HCEC 1CT (cell line): Measurements from ENCODE around the gene RFX6.

Experiments
- DNase-seq: peaks from one replicate; pipeline ENCODE4 v3.0.0-alpha.2; 2017

RFX6 gene

DNA sequence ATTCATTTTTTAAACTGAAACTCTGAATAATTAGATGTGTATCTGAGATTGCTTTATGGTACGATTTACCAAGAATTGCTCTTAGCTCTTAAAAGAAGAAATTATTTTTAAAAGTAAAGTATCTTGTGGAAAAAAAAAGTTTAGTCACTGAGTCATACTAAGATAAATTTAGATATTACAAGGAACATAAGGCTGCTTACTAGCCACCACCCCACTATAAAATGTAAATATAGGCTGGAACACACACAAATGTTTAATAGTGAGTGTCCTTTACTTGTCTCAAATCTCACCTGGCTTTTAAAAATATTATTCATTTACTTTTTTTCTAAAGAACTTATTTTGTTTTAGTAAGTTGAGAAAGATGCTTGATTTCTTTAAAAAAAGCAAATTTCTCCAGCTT is 17.6 kb downstream of the RFX6 start:
- DNase-seq = no peak

DNA sequence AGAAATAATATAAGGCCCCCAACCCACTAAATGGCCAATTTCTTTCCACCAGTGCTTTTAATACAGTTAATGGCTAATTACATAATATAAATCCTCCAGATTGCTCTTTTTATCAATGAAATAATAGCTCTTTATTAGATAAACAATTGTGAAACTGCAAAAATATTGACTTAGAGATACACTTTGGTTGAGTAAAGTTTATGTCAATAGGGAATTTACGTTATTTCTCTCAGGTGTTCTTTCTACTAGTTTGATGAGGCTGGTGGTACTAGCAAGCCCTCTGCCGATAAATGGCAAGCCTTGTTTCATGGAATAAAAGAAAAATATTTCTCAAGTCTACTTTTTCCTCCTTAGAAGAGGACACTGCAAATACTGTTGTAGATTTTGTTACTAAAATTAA is 18.9 kb downstream of the RFX6 start:
- no peak for DNase-seq

DNA sequence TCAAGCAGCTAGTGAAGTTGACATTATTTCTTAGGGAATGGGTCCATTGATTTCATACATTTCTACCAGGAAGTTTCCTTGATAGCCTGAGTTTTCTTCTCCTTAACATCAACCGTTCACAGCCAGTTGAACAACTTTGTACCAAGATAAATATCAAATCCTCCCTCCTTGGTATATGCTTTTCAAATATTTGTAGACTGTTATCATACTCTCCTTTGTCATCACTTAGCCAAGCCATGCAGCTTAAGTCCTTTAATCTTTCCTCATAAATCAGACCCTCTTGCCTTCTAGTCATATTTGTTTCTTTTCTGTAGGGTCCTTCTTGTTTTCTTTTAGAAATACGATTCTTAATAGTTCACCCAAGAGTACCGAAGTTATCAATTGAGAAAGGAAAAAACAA is 25.6 kb downstream of the RFX6 start:
- DNase-seq = no peak

DNA sequence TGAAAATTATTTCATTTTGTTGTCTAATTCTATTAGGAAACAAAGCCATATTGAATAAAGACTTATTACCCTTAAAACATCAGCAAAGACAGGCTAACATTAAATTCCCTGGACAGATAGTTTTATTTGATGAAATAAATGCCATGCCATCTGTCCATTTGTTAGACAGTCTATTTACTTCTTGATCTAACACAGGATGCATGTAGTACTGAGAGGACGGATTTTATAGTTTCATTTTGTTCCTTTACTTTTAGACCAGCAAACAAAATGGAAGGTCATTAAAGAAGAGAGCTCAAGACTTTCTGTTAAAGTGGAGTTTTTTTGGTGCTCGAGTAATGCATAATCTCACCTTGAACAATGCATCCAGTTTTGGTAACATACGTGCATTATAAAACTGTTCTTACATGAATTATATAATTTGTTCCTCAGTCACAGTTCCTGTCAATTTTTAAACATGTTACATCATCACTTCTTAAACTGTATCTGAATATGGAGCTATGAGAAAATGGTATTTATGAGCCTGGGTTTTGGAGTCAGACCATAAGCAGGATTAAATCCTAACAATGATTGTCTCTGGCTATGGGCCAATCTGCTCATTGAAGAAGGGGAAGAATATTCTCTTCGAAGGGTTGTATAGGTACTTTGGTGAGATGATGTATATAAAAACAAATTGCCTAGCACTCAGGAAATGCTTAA is 46.0 kb downstream of the RFX6 start:
- no peak for DNase-seq

DNA sequence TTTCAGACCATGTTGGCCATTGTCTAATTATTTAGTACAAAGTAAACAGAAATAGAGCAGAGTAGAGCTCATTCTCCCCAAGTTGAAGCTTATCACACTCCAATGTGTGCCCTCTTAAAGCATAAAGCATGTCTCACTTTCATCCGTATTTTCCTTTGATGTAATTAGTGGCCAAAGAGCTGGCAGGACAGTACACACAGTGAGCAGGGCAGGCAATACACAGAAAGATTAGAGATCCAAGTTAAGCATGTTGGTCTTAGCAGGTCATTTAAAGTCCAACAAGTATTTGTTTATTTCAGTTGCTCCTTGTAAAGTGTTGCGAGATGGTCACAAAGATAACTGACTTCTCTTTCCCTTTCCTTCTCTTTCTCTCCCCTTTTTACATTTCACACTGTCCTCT is 47.2 kb downstream of the RFX6 start:
- no peak for DNase-seq

DNA sequence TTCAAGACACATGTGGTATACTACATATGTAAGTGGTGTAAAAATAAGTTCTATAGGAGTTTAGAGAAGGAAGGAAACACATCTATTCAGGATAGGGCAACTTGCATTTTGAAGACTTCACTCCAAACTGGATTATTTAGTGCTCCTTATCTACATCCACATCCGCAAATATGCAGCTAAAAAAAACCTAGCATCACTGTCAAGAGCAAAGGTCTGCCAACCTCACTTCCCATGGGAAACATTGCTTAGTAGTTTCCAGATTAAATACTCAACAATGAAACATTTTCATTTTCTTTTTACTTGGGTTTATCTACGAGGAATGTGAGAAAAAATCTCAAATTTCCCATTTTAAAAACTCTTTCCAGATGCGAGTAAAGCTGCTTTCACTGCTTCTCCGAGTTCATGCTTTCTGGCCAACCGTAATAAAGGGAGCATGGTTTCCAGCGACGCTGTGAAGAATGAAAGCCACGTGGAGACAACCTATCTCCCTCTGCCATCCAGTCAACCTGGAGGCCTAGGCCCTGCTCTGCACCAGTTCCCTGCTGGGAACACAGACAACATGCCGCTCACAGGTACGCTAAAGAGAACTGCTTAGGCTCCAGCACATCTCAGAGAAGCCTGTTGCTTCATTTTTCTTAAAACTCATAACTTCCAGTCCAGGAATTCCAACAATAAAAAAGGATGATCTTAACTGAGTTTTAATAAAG is 48.2 kb downstream of the RFX6 start:
- no peak for DNase-seq

DNA sequence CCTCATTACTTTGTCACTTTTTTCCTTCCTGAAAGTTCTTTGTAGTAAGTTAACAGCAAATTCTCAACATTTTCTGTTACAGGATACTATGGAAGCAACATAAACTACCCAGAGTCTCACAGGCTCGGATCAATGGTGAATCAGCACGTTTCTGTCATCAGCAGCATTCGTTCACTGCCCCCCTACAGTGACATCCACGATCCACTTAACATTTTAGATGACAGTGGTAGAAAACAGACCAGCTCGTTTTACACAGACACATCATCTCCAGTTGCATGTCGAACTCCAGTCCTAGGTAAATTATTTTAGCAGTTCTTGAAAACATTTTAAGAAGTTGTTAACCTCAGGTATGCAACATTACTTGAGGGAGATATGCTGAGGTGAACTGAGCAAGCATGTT is 51.6 kb downstream of the RFX6 start:
- no peak for DNase-seq

DNA sequence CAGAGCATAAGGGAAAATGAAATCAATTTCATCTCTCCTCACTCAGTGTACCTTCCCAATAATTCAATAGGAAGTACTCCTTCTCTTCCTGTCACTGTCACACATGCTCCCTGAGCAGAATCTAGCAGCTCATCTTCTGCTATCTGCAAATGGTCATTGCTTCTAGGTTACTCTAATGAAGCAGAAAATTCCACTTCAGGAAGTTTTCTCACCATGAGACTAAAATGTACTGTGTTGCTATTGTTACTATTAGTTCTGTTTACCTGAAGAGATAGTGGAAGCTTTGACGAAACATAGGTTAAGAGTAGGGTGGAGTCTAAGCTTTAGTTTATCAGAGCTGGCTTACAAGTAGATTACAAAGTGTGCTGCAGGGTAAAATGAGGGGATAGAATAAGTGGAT is 52.8 kb downstream of the RFX6 start:
- no peak for DNase-seq

DNA sequence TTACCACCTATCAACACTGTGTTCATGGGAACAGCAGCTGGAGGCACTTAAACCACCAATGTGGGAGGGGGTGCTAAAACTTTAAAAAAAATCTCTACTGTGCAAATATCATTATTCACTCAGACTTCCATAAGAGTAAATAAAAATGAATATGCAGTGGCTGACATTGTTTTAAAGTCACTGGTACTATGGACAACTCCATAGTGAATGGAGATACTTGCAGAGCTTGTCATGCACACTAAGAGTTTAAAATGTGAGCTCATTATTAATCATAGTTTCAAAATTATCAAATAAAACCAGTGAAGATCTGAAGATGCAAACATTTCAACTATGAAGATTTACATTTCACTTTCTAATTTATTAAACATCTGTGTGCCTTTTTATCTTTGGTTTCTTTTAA is 54.4 kb downstream of the RFX6 start:
- DNase-seq = no peak

DNA sequence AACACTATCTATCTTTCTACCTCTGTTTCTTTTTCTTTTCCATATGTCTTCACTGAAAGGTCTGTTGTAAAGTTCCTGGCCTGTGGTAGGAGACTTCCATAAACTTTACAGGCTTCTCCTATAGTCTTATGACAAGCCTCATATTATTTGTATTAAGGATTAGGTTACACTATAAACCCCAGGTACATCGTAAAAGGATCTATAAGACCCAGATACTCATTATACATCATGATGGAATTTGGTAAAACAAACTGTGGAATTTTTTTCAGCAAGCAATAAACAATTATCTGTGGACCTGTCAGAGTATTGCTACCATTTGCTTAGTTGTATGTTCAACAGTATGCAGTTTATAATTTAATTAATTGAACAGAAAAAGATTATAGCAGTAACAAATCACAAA is 55.5 kb downstream of the RFX6 start:
- DNase-seq = no peak

DNA sequence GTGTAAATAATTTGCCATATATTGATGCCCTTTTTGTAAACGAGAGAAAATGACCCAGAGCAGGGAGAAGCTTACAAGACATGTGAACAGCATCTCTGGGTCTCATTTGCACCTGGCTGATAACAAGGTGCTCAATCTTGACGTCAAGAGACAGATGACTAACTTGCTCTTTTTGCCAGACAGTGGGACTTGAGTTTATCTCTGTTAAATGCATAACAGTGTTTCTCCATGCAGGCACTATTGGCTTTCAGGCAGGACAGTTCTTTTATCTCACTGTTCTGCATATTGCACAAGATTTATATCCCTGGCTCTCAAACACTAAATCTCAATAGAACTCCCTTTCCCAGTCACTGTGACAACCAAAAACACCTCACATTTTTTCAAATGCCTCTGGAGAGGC is 56.4 kb downstream of the RFX6 start:
- no peak for DNase-seq

DNA sequence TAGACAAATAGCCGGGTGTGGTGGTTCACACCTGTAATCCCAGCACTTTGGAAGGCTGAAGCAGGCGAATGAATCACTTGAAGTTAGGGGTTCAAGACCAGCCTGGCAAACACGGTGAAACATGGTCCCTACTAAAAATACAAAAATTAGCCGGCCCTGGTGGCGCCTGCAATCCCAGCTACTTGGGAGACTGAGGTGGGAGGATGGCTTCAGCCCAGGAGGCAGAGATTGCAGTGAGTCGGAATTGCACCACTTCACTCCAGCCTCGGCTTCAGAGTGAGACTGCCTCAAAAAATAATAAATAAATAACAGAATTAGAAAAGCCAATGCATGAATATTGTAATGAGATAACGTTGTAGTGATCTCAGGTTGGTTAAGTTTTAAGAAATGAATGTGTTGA is 61.3 kb downstream of the RFX6 start:
- no peak for DNase-seq

DNA sequence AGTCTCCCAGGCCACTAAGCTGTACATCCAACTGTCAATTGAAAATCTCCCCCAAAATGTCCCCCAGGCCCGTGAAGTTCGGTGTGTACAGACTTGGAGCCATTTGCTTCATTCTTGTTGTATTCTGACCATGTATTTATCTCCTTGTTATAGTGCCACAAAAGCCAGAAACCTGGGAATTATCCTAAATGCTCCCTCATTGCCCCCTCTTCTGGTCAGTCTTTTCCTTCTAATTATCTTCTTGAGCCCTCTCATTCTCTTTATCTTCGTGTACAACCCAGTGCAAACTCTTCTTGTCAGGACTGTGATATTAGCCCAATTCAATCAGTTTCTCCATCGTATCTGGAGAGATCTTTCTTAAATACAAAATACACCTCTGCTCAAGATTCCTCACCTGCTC is 64.7 kb downstream of the RFX6 start:
- no peak for DNase-seq

DNA sequence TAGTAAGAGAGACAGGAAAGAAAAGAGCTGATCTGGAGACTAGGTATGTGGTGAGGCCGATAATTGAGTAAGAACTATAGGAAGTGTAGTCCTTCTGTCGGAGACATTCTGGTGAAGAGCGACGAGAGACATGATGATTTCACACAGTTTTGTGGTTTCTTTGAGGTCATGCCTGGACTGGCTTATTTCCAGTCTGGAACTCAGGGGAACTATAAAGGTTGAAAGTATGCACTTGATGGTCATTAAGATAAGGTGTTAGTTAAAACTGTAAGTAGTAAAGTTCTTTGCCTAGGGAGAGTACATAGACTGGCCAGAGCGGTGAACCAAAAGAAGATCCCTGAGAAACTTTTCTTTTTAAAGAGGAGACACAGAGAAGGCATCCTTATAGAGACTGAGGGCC is 68.8 kb downstream of the RFX6 start:
- DNase-seq = no peak

DNA sequence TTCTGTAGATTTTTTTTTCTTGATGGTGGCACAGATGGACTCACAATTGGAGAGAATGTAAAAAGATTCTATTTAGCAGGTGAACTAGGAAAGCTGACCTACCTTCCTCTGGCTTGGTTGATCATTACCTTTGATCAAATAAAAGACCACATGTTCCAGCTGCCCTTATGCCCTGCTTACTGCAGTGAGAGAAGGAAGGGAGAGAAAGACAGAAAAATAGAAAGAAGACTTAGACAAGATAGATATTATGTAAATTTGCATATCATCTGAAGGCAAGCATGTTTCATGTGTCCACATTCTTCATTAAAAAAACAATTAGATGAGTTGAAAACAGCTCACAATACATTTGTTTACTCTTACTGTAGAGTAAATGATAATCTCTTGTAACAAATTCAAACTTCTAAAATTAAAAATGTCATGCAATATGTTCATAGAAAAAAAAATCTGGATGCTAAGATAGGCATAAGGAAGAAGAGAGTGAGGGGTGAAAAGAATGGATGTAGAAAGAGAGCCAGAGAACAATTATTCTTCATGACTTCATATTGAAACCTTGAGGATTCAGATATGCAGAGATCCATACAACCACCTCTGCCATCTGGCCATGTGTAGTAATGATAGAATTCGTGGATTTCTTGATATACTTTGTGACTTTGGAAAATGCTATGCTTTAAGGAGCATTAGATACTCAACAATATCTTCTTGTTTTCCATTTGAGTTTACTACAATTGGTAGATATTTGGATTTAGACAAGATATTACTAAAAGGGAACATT is 71.7 kb downstream of the RFX6 start:
- DNase-seq = no peak

DNA sequence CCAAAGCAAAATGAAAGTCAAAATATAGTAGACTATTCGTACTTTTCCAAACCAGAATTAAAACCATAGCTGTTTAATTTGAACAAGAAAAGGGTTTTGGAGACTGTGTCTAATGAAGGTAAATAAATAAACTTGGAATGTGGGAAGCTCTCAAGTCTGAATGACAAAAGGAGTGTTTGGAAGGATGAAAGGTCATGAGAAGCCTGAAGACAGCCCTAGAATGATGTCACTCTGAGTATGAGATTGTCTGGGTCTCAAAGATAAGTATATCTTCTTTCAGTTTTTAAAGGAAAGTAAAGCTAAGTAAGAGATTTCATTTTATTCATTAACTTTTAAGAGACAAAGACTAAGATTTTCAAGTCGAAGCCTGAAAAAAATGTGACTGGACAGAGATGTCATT is 72.9 kb downstream of the RFX6 start:
- DNase-seq = no peak

DNA sequence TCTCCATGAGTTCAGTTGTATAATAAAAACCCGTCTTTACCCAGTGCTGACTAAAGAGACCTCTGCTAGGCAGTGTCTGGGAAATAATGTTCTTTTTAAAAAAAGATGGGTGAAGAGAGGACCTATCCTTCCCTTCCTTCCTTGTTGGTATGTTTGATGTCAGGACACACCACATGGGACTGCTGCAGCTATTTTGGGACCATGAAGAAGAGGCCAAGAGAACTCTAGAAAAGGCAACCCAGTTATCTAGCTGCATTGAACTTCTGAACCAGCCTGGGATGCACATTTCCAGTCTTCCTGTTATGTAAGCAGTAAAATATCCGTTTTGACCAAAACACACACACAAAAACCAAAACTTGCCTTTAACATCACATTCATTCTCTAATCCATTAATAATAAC is 77.3 kb downstream of the RFX6 start:
- DNase-seq = no peak

DNA sequence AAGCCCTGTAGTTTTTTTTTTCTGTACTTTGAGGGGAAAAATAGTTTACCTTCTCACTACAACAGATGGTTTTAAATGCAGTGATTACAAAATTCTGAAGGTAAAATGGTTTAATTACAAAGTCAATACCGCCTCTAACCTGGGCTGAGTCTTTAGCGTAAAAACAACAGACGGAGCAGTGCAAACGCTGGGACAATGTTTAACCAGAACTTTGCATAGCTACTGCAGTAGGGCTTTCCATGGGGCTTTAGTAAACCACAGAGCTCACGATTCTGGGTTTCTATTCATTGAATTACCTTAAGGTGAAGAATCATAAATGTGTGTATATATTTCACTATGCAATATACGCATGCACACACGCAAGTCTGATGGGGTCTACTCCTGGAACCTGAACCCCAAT is 77.9 kb downstream of the RFX6 start:
- DNase-seq = no peak

DNA sequence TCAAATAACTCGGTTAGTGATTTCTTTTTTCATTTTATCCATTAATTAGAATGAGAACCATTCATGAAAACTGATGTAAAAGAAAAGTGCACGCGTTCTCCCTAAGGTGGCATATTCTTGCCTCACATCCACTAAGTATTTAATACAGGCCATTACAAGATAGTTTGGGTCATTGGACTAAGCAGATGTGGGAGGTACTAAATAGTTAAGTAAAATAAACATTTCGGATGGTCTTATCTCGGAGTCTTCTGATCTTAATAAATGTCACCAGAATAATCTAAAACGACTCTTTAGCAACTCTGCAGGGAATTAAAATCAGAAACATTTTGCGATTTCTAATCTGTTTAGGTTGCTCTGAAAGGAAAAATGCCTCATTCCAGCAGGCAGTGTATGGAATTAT is 78.7 kb downstream of the RFX6 start:
- no peak for DNase-seq

DNA sequence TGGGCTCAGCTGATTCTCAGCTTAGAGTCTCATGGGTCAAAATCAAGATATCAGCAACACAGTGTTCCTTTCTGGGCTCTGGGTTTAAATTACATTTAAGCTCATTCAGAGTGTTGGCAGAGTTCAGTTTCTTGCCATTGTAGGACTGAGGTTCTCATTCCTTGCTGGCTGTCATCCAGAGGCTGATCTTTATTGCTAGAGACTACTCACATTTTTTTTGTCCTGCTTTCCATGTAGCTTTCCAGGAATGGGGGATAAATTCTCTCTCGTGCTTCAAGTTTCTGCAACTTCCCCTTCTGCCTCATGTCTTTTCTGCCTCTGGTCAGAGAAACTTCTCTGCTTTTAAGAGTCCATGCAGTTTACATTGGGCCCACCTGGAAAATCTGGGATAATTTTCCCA is 86.9 kb downstream of the RFX6 start:
- DNase-seq = no peak

DNA sequence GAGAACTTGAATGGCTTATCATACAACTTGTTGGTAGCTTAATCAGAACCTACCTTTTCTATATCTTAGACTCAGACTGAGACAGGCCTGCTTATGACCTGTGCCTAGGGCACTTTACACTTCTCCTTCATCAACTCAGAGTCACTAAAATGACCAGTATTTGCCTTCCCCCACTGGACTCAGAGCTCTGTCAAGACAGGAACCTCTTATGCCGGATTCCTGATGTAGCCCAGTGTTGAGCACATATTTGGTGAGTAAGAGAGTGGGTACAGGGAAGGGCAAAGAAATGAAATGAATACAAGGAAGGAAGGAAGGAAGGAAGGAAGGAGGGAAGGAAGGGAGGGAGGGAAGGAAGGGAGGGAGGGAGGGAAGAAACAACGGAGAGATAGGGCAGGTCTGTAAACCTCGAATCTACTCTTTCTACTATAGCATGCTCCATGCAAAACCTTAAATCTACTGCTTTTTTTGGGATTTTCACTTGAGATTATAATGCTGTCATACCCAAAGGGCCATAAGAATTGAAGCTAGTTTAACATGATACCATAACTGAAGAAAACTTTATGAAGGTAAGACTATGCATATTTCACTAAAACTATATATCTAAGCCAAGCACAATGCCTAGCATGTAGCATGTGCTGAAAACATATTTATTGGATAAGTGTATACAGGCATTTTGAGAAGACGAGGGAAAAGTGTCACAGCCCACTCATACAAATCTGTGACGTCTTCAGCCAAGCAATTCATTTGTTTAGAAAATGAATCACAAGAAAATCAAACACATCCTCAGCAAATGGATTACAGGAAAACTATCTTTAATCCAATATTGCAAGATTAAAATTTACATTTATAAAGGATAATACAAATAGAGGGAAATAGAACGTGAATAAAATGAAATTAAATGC is 89.9 kb downstream of the RFX6 start:
- DNase-seq = no peak

DNA sequence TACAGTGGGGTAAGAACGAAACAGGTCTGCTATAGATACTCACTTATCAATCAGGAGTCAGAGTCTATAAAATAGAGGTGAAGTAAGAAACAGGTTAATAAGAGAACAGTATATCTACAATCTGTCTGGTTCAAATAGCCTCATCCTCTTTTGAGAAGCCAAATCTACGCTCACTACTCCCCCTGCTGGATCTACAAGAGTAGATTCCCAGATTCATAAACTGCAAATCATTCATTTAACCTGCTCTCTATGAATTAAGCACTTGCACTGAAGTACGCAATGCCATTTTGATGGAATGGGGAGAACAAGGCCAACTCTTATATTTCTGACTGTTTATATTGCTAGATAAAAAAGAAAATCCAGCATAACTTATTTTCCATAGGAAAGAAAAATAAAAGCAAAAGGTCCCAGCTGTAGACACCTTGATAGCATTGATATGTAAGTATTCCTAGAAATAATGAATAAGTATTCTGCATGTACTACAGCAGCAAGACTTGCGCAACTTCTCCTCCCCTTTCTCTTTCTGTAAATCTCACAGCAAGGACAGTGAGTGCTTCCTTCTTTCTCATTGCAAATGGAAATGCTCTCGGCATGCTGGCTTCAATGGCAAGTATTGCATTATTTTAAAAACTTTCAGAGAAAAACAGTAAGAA is 92.3 kb downstream of the RFX6 start:
- DNase-seq = peak; percentile 55

DNA sequence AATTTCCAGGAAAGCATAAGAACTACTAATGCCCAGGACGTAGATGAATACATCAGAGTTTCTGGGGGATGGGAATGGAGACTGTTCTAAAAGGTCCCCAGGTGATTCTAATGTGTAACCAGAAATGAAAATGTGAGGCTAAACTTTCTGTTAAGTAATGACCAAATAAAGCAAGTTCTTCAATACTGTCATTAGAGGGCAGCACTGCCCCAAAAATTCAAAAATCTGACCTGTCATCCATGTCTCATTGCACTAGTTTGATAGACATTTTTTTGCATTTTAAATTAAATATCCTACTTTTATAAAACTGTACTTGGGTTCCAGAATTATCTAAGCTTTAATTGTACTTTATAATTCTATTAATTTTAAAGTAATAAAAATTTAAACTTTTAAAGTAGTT is 94.9 kb downstream of the RFX6 start:
- peak; percentile 33 for DNase-seq
